ENCODE data around the gene SPINT1. TPM values are rescaled to one million over a fixed set of nuclear protein-coding genes. Genes with fewer than 3 reads are reported as not detected.

Gene SPINT1
- total RNA-seq, 1 donor from 2014 or later: 8.7 TPM

DNA sequence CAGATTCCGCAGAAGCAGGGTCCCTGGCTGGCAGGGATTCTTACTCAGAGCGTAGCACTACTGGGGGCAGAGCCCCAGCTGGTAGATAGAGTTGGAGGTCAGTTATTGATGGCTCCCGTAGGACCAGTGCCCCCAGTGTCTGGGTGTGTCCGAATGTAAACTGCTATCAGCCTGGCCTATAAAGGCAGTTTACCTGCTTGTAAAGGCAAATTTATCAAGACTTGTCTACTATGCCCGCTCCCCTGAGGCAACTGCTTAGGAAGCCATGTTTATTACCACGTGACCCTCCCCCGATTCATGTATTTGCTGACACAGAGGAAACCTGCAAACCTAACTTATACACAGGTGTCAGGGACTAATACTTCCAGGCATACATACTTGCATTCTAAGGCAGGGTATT is 14.7 kb upstream of the SPINT1 start:
- Mint-ChIP-seq H3K36me3 (ENCODE audit: low read depth) (peaks cover 4% of the 10 kb centered on the region), H3K27me3 (no peaks in the 10 kb centered on the region), H3K27ac (no peak overlapping the region), H3K4me3 (no peak overlapping the region), H3K4me1 (no peaks in the 10 kb centered on the region), H3K9me3 (no peaks in the 10 kb centered on the region)
- ATAC-seq (ENCODE audit: low read depth): no peak
- no peak for DNase-seq
- POLR2A ChIA-PET: no interaction called here
- intact Hi-C loops (cut with micrococcal nuclease): no loop called here
- TF ChIP-seq, protein P1, sequence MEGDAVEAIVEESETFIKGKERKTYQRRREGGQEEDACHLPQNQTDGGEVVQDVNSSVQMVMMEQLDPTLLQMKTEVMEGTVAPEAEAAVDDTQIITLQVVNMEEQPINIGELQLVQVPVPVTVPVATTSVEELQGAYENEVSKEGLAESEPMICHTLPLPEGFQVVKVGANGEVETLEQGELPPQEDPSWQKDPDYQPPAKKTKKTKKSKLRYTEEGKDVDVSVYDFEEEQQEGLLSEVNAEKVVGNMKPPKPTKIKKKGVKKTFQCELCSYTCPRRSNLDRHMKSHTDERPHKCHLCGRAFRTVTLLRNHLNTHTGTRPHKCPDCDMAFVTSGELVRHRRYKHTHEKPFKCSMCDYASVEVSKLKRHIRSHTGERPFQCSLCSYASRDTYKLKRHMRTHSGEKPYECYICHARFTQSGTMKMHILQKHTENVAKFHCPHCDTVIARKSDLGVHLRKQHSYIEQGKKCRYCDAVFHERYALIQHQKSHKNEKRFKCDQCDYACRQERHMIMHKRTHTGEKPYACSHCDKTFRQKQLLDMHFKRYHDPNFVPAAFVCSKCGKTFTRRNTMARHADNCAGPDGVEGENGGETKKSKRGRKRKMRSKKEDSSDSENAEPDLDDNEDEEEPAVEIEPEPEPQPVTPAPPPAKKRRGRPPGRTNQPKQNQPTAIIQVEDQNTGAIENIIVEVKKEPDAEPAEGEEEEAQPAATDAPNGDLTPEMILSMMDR (IDR thresholded peaks at IDR 0.05): no peak
- CTCF ChIA-PET: interaction anchor here (0.6 kb wide), 1 partner anchor 237 kb away, joined by 3 read pairs; no protein-coding TSS in a partner anchor

DNA sequence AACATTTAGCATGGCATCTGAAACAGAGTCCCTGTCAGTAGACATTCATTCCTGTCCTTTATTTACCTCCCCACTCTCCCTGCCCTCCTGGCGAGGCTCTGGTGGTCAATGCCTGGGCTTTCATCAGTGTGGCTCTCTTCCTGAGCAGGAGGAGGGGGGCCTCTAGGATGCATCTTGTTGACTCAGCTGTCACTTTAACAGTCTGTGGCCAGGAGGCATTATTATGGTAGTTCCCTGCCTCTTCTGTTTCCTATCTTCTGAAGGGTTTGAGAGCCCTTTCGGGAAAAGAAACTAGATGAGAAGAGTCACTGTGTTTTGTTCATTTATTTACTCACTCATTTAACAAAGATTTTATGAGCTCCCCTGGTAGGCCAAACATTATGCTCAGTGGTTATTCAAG is 13.0 kb upstream of the SPINT1 start:
- CTCF ChIA-PET: interaction anchor here (1.1 kb wide), 1 partner anchor 116 kb away, joined by 3 read pairs; no protein-coding TSS in a partner anchor
- Mint-ChIP-seq H3K4me3 (no peak overlapping the region), H3K4me1 (no peaks in the 10 kb centered on the region)

DNA sequence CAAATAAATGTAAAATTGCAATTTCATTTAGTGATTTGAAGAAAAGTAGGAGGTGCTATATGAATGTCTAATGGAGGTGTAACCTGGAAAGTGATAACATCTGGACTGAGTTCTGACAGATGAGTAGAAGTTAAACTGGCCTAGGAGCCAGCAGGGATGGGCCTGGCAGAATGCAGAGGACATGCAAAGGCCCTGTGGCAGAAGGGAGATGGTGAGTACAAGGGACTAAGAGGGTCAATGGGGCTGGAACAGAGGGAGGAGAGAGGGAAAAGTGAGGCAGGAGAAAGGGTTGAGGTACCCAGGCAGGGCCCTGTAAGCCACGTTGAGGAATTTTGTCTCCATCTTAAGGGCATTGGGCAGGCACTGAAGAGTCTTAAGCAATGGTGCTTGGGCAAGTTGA is 12.0 kb upstream of the SPINT1 start:
- Mint-ChIP-seq H3K27ac (no peak overlapping the region), H3K4me1 (no peaks in the 10 kb centered on the region), H3K36me3 (ENCODE audit: low read depth) (peaks cover 4% of the 10 kb centered on the region), H3K4me3 (no peak overlapping the region), H3K9me3 (no peaks in the 10 kb centered on the region), H3K27me3 (no peaks in the 10 kb centered on the region)
- DNase-seq (no peak), ATAC-seq (ENCODE audit: low read depth) (no peak)
- TF ChIP-seq, protein P1 (IDR thresholded peaks at IDR 0.05): no peak
- POLR2A ChIA-PET: no interaction called here
- CTCF ChIA-PET: no interaction called here
- intact Hi-C loops (cut with micrococcal nuclease): no loop called here

More for the DNA sequence above, 13.0 kb upstream of the SPINT1 start:
- Mint-ChIP-seq H3K27me3 (no peaks in the 10 kb centered on the region), H3K36me3 (ENCODE audit: low read depth) (peaks cover 4% of the 10 kb centered on the region), H3K9me3 (no peaks in the 10 kb centered on the region), H3K27ac (no peak overlapping the region)
- no peak for ATAC-seq (ENCODE audit: low read depth)
- TF ChIP-seq, protein P1 (IDR thresholded peaks at IDR 0.05): no peak
- intact Hi-C loops (cut with micrococcal nuclease): no loop called here
- POLR2A ChIA-PET: no interaction called here
- no peak for DNase-seq

DNA sequence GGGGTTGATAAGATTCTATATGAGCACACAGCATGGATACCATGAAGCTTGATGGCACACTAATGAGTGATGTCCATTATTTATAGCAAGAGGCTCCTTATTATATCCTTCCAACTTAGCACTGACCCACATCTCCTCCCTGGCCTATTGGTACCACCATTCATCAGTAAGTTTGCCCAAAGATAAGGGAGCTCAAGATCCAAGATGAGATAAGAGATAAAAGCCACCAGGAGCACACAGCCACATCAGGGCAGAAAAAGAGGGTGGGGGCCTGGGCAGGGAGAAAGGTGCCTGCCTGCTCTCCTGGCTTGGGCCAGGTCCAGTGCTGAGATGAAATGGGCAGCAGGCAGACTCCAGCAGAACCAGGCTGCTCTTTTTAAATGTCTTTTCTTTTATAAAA is 10.9 kb upstream of the SPINT1 start:
- ChIA-PET CTCF (no interaction called here), POLR2A (no interaction called here)
- intact Hi-C loops (cut with micrococcal nuclease): no loop called here

DNA sequence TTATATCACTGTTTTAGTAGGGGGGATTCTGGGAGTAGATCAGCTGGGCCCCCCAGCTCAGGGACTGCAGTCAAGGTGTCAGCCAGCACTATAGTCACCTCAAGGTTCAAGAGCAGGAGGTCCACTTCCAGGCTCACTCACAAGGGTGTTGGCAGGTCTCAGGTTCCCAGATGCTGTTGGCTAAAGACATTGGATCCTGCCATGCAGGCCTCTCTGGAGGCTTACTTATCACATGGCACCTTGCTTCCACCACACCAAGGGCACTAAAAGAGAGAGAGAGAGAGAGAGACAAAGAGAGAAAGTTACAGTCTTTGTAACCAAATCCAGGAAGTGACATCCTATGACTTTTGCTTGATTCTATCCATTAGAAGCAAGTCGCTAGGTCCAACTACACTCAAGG is 7.8 kb upstream of the SPINT1 start:
- no peak for ATAC-seq (ENCODE audit: low read depth)
- Mint-ChIP-seq H3K4me3 (no peak overlapping the region), H3K36me3 (ENCODE audit: low read depth) (peaks cover 4% of the 10 kb centered on the region)

More for the DNA sequence above, 10.9 kb upstream of the SPINT1 start:
- Mint-ChIP-seq H3K36me3 (ENCODE audit: low read depth) (peaks cover 4% of the 10 kb centered on the region), H3K27ac (no peak overlapping the region), H3K27me3 (no peaks in the 10 kb centered on the region), H3K4me1 (no peaks in the 10 kb centered on the region), H3K9me3 (no peaks in the 10 kb centered on the region), H3K4me3 (no peak overlapping the region)
- ATAC-seq (ENCODE audit: low read depth) (no peak), DNase-seq (no peak)
- TF ChIP-seq, protein P1 (IDR thresholded peaks at IDR 0.05): no peak

More for the DNA sequence above, 7.8 kb upstream of the SPINT1 start:
- CTCF ChIA-PET: no interaction called here
- POLR2A ChIA-PET: no interaction called here
- Mint-ChIP-seq H3K4me1 (no peaks in the 10 kb centered on the region), H3K27ac (no peak overlapping the region), H3K9me3 (no peaks in the 10 kb centered on the region), H3K27me3 (no peaks in the 10 kb centered on the region)
- TF ChIP-seq, protein P1 (IDR thresholded peaks at IDR 0.05): no peak
- no peak for DNase-seq
- intact Hi-C loops (cut with micrococcal nuclease): no loop called here

Data from activated B cell treated with CpG ODN at 0.5 μM for 24 hours (primary cell).